ENCODE results near the gene MFAP3.

Gene MFAP3

DNA sequence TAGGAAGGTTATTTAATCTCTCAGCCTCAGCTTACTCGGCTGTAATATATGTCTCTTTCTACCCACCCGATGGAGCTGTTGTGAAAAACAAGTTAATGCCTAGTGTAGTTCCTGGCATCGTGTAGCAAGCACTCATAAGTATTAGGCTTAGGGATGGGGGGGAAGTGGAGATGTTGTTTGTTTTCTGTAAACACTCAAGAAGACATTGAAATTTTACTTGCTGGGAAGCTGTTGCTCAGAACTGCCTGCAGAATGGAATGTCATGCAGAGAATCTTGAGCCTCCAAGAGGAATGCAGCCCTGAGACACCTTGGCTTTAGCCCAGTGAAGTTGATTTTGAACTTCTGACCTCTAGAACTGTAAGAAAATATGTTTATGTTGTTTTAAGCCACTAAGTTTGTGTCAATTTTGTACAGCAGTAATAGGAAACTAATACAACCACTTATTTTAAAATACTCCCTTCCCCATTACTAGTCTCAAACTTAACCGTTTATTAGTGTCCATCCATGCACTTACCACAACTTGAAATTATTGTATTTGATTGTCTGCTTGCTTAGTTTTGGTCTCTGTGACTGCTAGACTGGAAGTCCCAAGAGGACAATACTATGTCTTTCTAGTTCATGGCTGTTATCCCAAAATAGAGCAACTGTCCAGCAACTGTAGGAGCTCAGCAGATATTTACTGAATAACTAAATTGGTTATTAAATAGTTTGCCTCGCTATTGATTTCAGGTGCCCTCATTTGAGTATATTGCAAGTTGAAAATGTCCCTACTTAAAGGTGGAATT is 53.8 kb downstream of the MFAP3 start:
- Mint-ChIP-seq H3K4me1 (ENCODE audit: low read depth) (no peaks in the 10 kb centered on the region), H3K27me3 (ENCODE audit: low read depth) (peaks cover 45% of the 10 kb centered on the region), H3K9me3 (no peaks in the 10 kb centered on the region), H3K4me3 (no peak overlapping the region), H3K27ac (no peak overlapping the region), H3K36me3 (ENCODE audit: low read depth) (no peaks in the 10 kb centered on the region)

DNA sequence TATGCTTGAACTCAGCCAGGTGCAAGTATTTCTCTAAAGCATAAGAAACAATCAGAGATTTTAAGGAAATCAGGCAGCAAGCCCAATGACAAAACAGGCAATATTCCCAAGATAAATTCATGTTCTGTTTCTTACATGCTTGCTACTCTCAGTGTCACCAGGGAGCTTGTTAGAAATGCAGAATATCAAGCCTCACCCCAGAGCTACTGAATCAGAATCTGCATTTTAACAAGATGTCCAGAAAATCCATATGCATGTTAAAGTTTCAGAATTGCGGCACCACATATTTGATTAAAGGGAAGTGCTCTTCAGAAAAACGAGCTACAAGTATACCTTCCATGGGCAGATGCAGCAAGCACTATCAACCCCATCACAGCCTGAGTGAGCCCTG is 54.4 kb downstream of the MFAP3 start:
- Mint-ChIP-seq H3K9me3 (no peaks in the 10 kb centered on the region), H3K36me3 (ENCODE audit: low read depth) (no peaks in the 10 kb centered on the region), H3K27me3 (ENCODE audit: low read depth) (peaks cover 45% of the 10 kb centered on the region), H3K27ac (no peak overlapping the region), H3K4me1 (ENCODE audit: low read depth) (no peaks in the 10 kb centered on the region), H3K4me3 (no peak overlapping the region)

DNA sequence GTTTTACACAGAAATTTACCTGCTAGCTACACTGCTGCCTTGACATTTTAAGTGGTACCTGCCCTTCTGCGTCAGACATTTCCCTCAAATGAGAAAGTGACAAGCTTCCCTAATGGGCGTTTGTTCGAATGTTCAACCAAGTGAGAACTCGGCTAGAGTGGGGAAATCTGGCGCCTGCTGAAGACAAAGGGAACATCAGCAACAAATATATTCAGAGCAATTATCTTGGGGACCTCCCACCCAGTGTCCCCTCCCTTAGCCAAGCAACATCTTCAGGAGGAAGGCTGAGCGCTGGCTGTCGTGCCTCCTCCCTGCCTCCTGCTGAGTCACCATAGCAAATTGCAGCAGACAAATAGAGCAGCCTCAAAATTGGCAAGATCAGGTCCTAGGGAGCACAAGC is 57.1 kb downstream of the MFAP3 start:
- no peaks in the 10 kb centered on the region for H3K36me3 Mint-ChIP-seq (ENCODE audit: low read depth)
- H3K4me3 Mint-ChIP-seq = no peak overlapping the region
- H3K4me1 Mint-ChIP-seq (ENCODE audit: low read depth) = no peaks in the 10 kb centered on the region
- H3K9me3 Mint-ChIP-seq = no peaks in the 10 kb centered on the region
- H3K27ac Mint-ChIP-seq = no peak overlapping the region
- H3K27me3 Mint-ChIP-seq (ENCODE audit: low read depth) = peaks cover 37% of the 10 kb centered on the region

DNA sequence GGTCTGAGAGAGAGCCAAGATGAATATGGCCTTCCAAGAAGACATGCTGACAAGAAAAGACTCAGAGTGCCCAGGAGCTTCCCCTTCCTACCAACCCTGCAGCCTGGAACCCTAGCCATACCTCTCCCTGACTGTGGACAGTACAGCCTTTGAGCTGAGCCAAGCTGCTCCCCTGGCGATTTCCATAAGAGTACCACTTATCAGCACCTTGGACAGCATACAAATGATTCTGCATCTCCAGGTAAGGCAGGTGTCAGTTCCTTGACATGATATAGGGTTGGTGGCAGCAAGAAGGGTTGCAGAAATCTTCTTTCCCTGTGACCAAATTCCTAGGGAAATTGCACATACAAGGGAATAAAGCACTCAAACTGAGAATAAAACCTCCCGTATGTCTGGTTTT is 58.3 kb downstream of the MFAP3 start:
- Mint-ChIP-seq H3K9me3 (no peaks in the 10 kb centered on the region), H3K36me3 (ENCODE audit: low read depth) (no peaks in the 10 kb centered on the region), H3K4me3 (no peak overlapping the region), H3K27ac (no peak overlapping the region), H3K27me3 (ENCODE audit: low read depth) (peaks cover 31% of the 10 kb centered on the region), H3K4me1 (ENCODE audit: low read depth) (no peaks in the 10 kb centered on the region)

DNA sequence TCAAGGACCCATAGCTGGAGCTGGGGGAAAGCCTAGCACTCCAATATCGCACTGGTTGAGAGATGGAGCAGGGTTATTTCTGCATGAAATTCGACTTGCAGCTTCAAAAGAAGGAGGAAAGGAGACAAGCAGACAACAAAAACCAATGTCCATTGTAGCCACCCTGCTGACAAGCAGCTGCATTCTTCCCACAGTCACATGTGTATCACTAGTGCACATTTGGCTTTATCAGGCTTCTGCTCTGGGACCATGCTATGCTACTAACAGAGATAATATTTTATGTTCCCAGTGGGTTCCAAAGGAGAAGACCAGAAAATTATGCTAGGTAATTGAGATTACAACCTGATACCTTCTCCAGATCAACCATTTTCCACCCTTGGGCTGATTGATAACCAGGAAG is 59.7 kb downstream of the MFAP3 start:
- H3K4me3 Mint-ChIP-seq = no peak overlapping the region
- H3K4me1 Mint-ChIP-seq (ENCODE audit: low read depth) = no peaks in the 10 kb centered on the region
- H3K27me3 Mint-ChIP-seq (ENCODE audit: low read depth) = peaks cover 17% of the 10 kb centered on the region
- no peaks in the 10 kb centered on the region for H3K9me3 Mint-ChIP-seq
- H3K27ac Mint-ChIP-seq = no peak overlapping the region
- no peaks in the 10 kb centered on the region for H3K36me3 Mint-ChIP-seq (ENCODE audit: low read depth)

DNA sequence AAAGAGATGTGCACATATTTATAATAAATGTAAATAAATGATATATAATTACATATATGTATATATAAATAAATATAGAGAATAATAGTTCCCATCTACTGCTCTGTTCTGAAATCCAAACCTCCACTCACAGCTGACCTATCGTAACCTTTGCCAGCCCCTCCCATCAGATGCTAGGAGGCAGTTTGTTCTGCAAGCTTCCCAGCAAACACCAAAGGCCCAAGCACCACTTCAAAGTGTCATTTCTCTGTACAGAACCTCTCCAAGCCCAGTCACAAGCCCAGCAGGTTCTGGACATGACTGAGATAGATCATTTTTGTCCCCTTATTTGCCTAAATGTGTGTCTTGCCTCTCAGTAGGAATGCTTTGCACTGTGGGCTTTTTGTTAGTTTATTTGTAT is 62.4 kb downstream of the MFAP3 start:
- no peaks in the 10 kb centered on the region for H3K36me3 Mint-ChIP-seq (ENCODE audit: low read depth)
- no peaks in the 10 kb centered on the region for H3K9me3 Mint-ChIP-seq
- no peak overlapping the region for H3K27ac Mint-ChIP-seq
- H3K4me1 Mint-ChIP-seq (ENCODE audit: low read depth) = no peaks in the 10 kb centered on the region
- H3K27me3 Mint-ChIP-seq (ENCODE audit: low read depth) = no peaks in the 10 kb centered on the region
- no peak overlapping the region for H3K4me3 Mint-ChIP-seq

DNA sequence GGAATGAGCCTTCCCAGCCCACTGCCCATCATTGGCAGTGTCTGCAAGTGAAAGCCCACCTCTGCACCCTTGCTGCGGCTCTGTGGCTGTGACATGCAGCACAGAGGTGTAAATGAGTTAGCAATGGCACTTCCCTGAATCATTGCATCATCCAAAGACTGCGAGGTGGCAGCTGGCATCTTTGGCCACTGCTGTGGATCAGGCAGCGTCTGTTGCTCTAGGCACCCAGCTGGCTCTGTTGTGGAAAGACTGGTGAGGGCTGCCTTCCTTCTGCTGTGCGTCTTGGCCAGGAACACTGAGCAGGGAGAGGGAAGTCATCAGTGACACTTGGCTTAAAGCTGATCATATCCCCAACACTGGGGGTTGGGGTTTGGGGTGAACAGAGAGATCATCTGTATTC is 64.5 kb downstream of the MFAP3 start:
- Mint-ChIP-seq H3K27ac (no peak overlapping the region), H3K36me3 (ENCODE audit: low read depth) (no peaks in the 10 kb centered on the region), H3K9me3 (no peaks in the 10 kb centered on the region), H3K27me3 (ENCODE audit: low read depth) (no peaks in the 10 kb centered on the region), H3K4me3 (no peak overlapping the region), H3K4me1 (ENCODE audit: low read depth) (no peaks in the 10 kb centered on the region)

Measured in T-helper 1 cell treated with Interleukin-12 subunit alpha and Interleukin-12 subunit beta and Interleukin-4 antibody, amounts not matched to agents 30 μg/mL and 1 μg/mL, for 36 hours (primary cell).